Mucosa of stomach (tissue), 1 donor: Measurements from ENCODE around the gene OR14C36.

Source experiments
- H3K27me3 ChIP-seq: one replicate; pipeline ENCODE4 v1.7.0; 2013; ENCODE audit warnings: mild to moderate bottlenecking, low read length; ENCODE audit not compliant: control insufficient read depth, insufficient read depth
- H3K36me3 ChIP-seq: one replicate; pipeline ENCODE4 v1.7.0; 2013; ENCODE audit warnings: low read length; ENCODE audit not compliant: control insufficient read depth, insufficient read depth
- H3K4me1 ChIP-seq: one replicate; pipeline ENCODE4 v1.7.0; 2013; ENCODE audit warnings: mild to moderate bottlenecking, low read length; ENCODE audit not compliant: control insufficient read depth, insufficient read depth
- H3K4me3 ChIP-seq: one replicate; pipeline ENCODE4 v1.7.0; 2013; ENCODE audit warnings: low read length
- H3K9ac ChIP-seq: one replicate; pipeline ENCODE4 v1.7.0; 2013; ENCODE audit warnings: mild to moderate bottlenecking, low read length, moderate library complexity
- H3K9me3 ChIP-seq: one replicate; pipeline ENCODE4 v1.7.0; 2013; ENCODE audit warnings: mild to moderate bottlenecking, low read length, moderate library complexity; ENCODE audit not compliant: control insufficient read depth
- donor health status: Pancreatic carcinoma.

OR14C36 gene

DNA sequence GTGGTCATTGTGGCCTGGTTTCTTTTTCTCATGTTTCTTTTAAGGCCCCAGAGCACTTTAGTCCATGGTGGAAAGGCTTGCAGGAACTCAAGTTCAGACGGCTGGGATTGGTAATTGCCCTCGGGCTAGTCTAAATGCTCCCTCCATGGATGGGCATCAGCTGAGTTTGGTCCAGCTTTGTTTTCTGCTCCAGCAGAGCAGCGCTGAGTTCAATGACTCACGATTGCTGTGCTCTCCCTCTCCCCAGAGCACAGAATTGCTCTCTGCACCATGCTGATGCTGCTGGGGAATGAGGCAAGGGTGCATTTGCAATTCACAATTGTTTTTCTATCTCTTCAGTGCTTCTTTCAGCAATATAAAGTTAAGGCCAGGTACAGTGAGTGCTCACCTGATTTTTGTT is 25.2 kb downstream of the OR14C36 start:
- Histone ChIP-seq H3K9me3 (no peaks in the 10 kb centered on the region), H3K27me3 (no peaks in the 10 kb centered on the region), H3K36me3 (no peaks in the 10 kb centered on the region), H3K9ac (no peak overlapping the region), H3K4me3 (no peak overlapping the region), H3K4me1 (no peaks in the 10 kb centered on the region)

GRCh38 chr1:248375446-248375845 is 26.9 kb downstream of the OR14C36 start, which contains the start of gene OR2T6:
OR2T6 (plus strand) TSS chr1:248375746; CDS start chr1:248387609, 11,863 bp downstream.
- Histone ChIP-seq H3K36me3 (no peaks in the 10 kb centered on the region), H3K4me1 (no peaks in the 10 kb centered on the region), H3K9me3 (no peaks in the 10 kb centered on the region), H3K9ac (no peak within 1 kb of the TSS), H3K4me3 (no peak within 1 kb of the TSS), H3K27me3 (no peaks in the 10 kb centered on the region)

DNA sequence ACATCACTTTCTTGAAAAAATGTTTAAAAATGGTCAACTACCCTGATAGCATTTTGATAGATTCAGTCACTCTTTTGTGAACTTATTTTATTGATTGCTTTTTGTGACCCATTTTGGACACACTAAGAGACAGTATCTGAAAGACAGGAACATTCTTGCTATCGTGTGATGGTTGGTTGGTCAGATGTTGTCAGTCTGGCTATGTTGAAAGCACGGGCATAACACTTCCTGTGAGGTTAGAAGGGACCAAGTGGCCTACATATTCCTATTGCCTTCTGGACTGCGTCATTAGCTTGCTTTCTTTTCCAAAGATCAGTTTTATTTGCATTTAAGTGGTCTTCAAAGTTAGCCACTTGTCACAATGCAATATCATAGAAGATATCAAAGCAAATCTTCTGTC is 28.3 kb downstream of the OR14C36 start:
- H3K27me3 ChIP-seq, result no peaks in the 10 kb centered on the region
- no peaks in the 10 kb centered on the region for H3K9me3 ChIP-seq
- H3K4me1 ChIP-seq, result no peaks in the 10 kb centered on the region
- H3K4me3 ChIP-seq, result no peak overlapping the region
- no peaks in the 10 kb centered on the region for H3K36me3 ChIP-seq
- no peak overlapping the region for H3K9ac ChIP-seq

- no peaks in the 10 kb centered on the region for H3K4me1 ChIP-seq
- no peaks in the 10 kb centered on the region for H3K9me3 ChIP-seq
- H3K9ac ChIP-seq, result no peak overlapping the region
- H3K4me3 ChIP-seq, result no peak overlapping the region
- no peaks in the 10 kb centered on the region for H3K36me3 ChIP-seq
- H3K27me3 ChIP-seq, result no peaks in the 10 kb centered on the region
These were observed 32.3 kb downstream of the OR14C36 start for GRCh38 chr1:248380854-248381253.

- Histone ChIP-seq H3K4me3 (no peak overlapping the region), H3K36me3 (no peaks in the 10 kb centered on the region), H3K9me3 (no peaks in the 10 kb centered on the region), H3K9ac (no peak overlapping the region), H3K27me3 (no peaks in the 10 kb centered on the region), H3K4me1 (no peaks in the 10 kb centered on the region)
These were observed 39.9 kb downstream of the OR14C36 start for GRCh38 chr1:248388426-248388825.

GRCh38 chr1:248393050-248393449 is 44.5 kb downstream of the OR14C36 start:
- H3K4me1 ChIP-seq, result no peaks in the 10 kb centered on the region
- H3K9me3 ChIP-seq, result no peaks in the 10 kb centered on the region
- no peaks in the 10 kb centered on the region for H3K27me3 ChIP-seq
- H3K9ac ChIP-seq, result no peak overlapping the region
- H3K4me3 ChIP-seq, result no peak overlapping the region
- no peaks in the 10 kb centered on the region for H3K36me3 ChIP-seq
